Measurements from ENCODE around the gene PTPN22. TPM values are rescaled to one million over a fixed set of nuclear protein-coding genes. Genes with fewer than 3 reads are reported as not detected.

Gene PTPN22
- total RNA-seq, 2 experiments from 2014 or later: 42.4 to 52.6 TPM

Other genes starting within 250 kb of the PTPN22 start
- 10 to 100 TPM; 11.3 to 12.2 TPM for gene PHTF1, start 112.2 kb downstream of the PTPN22 start, total RNA-seq
- 10 to 100 TPM; 22.1 to 24.3 TPM for gene RSBN1, start 59.2 kb downstream of the PTPN22 start, total RNA-seq
- gene BCL2L15, start 15.9 kb upstream of the PTPN22 start, total RNA-seq: 1 to 10 TPM; 1.1 to 1.3 TPM
- 10 to 100 TPM; 27.7 to 39.2 TPM for gene AP4B1, start 33.1 kb upstream of the PTPN22 start, total RNA-seq
- 10 to 100 TPM; 18.2 to 21.8 TPM for gene DCLRE1B, start 33.6 kb upstream of the PTPN22 start, total RNA-seq
- gene HIPK1, start 57.6 kb upstream of the PTPN22 start, total RNA-seq: 10 to 100 TPM; 42.2 to 50.3 TPM
- under 1 TPM in 1 of 2 experiments, not detected in 1; 0.11 TPM for gene OLFML3, start 107.8 kb upstream of the PTPN22 start, total RNA-seq

All from activated CD4-positive, alpha-beta T cell treated with anti-CD3 and anti-CD28 coated beads for 36 hours (primary cell).